ENCODE data around the gene ZNF700. TPM values are rescaled to one million over a fixed set of nuclear protein-coding genes. Genes with fewer than 3 reads are reported as not detected.
"Not testable (repeated sequence)": the region's sequence is repeated elsewhere in the genome, so short reads cannot be mapped to it uniquely, and the experiment has no call there.

Gene ZNF700
- total RNA-seq, 2 donors from 2014 or later, result 14.3 to 18.7 TPM

DNA sequence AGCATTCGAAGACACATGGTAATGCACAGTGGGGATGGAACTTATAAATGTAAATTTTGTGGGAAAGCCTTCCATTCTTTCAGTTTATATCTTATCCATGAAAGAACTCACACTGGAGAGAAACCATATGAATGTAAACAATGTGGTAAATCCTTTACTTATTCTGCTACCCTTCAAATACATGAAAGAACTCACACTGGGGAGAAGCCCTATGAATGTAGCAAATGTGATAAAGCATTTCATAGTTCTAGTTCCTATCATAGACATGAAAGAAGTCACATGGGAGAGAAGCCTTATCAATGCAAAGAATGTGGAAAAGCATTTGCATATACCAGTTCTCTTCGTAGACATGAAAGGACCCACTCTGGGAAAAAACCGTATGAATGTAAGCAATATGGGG, 23.7 kb downstream of the ZNF700 start:
- H3K4me3 Mint-ChIP-seq, result no peak overlapping the region
- peaks cover 68% of the 10 kb centered on the region for H3K9me3 ChIP-seq (ENCODE audit: control insufficient read depth, low read length, poor library complexity, severe bottlenecking)
- ATAC-seq (no peak), DNase-seq (no peak)
- H3K4me1 Mint-ChIP-seq, result no peaks in the 10 kb centered on the region
- H3K36me3 Mint-ChIP-seq (ENCODE audit: low read depth), result peaks cover 14% of the 10 kb centered on the region
- H3K27ac Mint-ChIP-seq, result no peak overlapping the region
- H3K27me3 Mint-ChIP-seq, result no peaks in the 10 kb centered on the region

DNA sequence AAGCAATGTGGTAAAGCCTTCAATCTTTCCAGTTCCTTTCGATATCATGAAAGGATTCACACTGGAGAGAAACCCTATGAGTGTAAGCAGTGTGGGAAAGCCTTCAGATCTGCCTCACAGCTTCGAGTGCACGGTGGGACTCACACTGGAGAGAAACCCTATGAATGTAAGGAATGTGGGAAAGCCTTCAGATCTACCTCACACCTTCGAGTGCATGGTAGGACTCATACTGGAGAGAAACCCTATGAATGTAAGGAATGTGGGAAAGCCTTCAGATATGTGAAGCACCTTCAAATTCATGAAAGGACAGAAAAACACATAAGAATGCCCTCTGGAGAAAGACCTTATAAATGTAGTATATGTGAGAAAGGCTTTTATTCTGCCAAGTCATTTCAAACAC, 24.3 kb downstream of the ZNF700 start:
- ATAC-seq (no peak), DNase-seq (no peak)
- peaks cover 66% of the 10 kb centered on the region for H3K9me3 ChIP-seq (ENCODE audit: control insufficient read depth, low read length, poor library complexity, severe bottlenecking)
- Mint-ChIP-seq H3K4me3 (no peak overlapping the region), H3K27ac (no peak overlapping the region), H3K27me3 (no peaks in the 10 kb centered on the region), H3K4me1 (no peaks in the 10 kb centered on the region), H3K36me3 (ENCODE audit: low read depth) (peaks cover 14% of the 10 kb centered on the region)

DNA sequence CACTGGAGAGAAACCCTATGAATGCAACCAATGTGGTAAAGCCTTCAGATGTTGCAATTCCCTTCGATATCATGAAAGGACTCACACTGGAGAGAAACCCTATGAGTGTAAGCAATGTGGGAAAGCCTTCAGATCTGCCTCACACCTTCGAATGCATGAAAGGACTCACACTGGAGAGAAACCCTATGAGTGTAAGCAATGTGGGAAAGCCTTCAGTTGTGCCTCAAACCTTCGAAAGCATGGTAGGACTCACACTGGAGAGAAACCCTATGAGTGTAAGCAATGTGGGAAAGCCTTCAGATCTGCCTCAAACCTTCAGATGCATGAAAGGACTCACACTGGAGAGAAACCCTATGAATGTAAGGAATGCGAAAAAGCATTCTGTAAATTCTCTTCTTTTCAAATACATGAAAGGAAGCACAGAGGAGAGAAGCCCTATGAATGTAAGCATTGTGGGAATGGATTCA, 24.7 kb downstream of the ZNF700 start:
- Mint-ChIP-seq H3K36me3 (ENCODE audit: low read depth) (peaks cover 14% of the 10 kb centered on the region), H3K27ac (peak overlapping the region; percentile 37), H3K4me3 (peak overlapping the region; percentile 43)
- H3K4me1 Mint-ChIP-seq, H3K27me3 Mint-ChIP-seq, DNase-seq, ATAC-seq: not testable (repeated sequence)
- H3K9me3 ChIP-seq (ENCODE audit: control insufficient read depth, low read length, poor library complexity, severe bottlenecking), result peaks cover 63% of the 10 kb centered on the region

DNA sequence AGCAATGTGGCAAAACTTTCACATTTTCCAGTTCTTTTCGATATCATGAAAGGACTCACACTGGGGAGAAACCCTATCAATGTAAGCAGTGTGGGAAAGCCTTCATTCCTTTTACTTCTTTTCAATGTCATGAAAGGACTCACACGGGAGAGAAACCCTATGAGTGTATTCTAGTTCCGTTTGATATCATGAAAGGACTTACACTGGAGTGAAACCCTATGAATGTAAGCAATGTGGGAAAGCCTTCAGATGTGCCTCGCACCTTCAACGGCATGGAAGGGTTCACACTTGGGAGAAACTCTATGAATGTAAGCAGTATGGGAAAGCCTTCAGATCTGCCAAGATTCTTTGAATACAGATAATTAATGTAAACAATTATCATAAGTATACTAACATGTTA, 25.4 kb downstream of the ZNF700 start:
- ATAC-seq, result no peak
- H3K4me3 Mint-ChIP-seq, result no peak overlapping the region

DNA sequence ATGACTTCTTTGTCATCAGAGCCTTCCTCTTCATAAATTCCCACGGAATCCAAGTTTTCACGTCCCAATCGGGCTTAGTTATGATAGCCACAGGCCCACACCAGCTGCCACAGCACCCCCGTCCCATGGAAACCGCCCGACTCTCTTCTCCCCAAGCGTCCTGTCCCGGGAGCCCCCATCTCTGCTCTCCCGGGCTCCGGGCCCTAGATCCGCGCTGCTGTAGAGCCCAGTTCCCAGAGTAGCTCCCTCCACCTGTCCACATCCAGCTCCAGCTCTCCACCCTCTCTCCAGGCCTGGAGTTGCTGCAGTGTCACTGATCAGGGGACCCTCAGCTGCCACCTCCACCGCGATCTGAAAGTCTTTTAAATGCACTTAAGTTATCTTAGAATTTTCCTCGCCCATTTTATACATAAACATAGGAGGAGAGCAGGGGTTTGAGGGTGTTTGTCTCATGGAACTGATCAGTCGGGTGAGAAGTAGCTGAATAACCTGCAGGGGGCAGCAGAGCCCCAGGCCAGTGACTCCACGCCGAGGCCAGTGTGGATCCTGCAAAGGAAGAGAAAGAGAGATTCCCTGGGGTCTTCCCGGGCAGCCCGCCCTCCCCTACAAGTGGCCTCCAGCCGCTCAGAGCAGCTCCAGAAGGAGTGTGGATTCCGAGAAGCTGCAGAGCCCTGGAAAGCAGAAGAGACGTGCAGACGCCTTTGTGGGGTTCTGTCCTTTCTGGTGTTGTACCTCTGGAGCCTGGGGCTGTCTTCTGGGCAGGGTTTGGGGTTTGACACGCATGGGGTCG, 38.9 kb downstream of the ZNF700 start:
- peak; percentile 54 to 64 (median 58) for DNase-seq
- Mint-ChIP-seq H3K4me1 (peaks cover 20% of the 10 kb centered on the region), H3K36me3 (ENCODE audit: low read depth) (peaks cover 2% of the 10 kb centered on the region), H3K4me3 (peak overlapping the region; percentile 91), H3K27me3 (no peaks in the 10 kb centered on the region), H3K27ac (peak overlapping the region; percentile 92)
- ATAC-seq, result peak; percentile 49
- no peaks in the 10 kb centered on the region for H3K9me3 ChIP-seq (ENCODE audit: control insufficient read depth, low read length, poor library complexity, severe bottlenecking)

More for the DNA sequence above, 25.4 kb downstream of the ZNF700 start:
- Mint-ChIP-seq H3K27me3 (no peaks in the 10 kb centered on the region), H3K4me1 (no peaks in the 10 kb centered on the region), H3K27ac (no peak overlapping the region), H3K36me3 (ENCODE audit: low read depth) (peaks cover 14% of the 10 kb centered on the region)
- H3K9me3 ChIP-seq (ENCODE audit: control insufficient read depth, low read length, poor library complexity, severe bottlenecking), result peaks cover 56% of the 10 kb centered on the region
- DNase-seq, result no peak

DNA sequence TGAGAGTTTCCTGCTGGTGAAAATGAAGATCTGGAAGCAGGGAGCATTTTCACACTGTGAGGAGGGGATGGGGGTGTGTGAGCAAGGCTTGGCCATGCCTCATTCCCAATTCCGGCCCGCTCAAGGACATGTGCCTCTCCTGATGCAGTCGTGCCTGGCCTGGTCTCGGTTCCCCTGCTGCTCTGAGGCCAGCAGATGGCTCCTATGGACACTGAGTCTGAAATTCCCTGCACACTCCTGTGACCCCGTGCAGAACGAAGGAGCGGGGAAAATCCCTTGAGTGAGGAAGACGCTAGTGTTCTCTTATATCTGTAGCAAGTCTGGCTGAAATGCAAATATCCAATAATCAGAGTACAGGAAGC, 39.6 kb downstream of the ZNF700 start:
- peak overlapping the region; percentile 92 for H3K27ac Mint-ChIP-seq
- ATAC-seq, result no peak
- peaks cover 2% of the 10 kb centered on the region for H3K36me3 Mint-ChIP-seq (ENCODE audit: low read depth)

DNA sequence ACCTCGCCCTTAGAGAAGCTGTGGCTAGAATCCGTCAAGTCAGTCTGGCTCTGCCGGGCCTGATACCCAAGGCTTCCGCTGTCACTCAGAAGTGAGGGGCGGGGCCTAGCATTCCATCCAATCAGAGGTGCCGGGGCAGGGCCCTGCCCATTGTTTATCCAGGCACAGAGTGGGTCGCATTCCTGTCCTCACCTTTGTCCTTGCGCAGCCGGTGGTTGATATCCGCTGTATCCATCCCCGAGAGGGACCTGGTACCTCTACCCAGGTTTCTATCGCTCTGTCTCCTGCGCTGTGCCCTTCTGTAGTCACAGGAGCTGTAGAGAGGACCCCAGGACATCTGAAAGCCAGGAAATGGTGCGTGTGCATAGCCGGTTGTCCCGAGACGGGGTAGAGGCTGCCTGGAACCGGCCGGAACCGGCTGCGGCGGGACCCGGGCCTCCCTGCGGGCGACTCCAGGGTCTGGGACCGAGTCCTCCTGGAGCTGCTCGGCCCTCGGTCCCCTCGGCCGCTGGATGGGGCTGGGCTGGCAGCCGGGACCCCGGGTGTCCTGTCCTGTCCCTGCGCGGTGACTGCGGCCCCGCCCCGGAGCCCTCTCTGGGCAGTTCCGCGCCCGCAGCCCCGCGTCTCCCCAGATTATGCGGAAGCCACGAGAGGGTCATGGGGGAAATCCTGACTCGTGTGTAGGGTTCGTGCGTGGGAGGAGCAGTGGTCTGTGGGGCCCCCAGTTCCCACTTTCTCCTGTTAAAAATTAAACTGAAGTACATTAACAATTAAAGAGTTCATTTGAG, 40.1 kb downstream of the ZNF700 start, which contains the start of gene ZNF763:
ZNF763 (plus strand) TSS at position 183 of the 788 bp plus-strand sequence; CDS start at position 352, 169 bp downstream.
- no peaks in the 10 kb centered on the region for H3K9me3 ChIP-seq (ENCODE audit: control insufficient read depth, low read length, poor library complexity, severe bottlenecking)
- Mint-ChIP-seq H3K4me1 (peaks cover 20% of the 10 kb centered on the region), H3K27me3 (no peaks in the 10 kb centered on the region), H3K27ac (peak within 1 kb of the TSS; percentile 92), H3K36me3 (ENCODE audit: low read depth) (peaks cover 2% of the 10 kb centered on the region), H3K4me3 (peak within 1 kb of the TSS; percentile 91)
- ATAC-seq, result peak; percentile 94
- DNase-seq, result peak; percentile 69 to 78 (median 74)

More for the DNA sequence above, 39.6 kb downstream of the ZNF700 start:
- peak overlapping the region; percentile 91 for H3K4me3 Mint-ChIP-seq
- no peaks in the 10 kb centered on the region for H3K27me3 Mint-ChIP-seq
- peaks cover 20% of the 10 kb centered on the region for H3K4me1 Mint-ChIP-seq
- H3K9me3 ChIP-seq (ENCODE audit: control insufficient read depth, low read length, poor library complexity, severe bottlenecking), result no peaks in the 10 kb centered on the region
- no peak for DNase-seq

DNA sequence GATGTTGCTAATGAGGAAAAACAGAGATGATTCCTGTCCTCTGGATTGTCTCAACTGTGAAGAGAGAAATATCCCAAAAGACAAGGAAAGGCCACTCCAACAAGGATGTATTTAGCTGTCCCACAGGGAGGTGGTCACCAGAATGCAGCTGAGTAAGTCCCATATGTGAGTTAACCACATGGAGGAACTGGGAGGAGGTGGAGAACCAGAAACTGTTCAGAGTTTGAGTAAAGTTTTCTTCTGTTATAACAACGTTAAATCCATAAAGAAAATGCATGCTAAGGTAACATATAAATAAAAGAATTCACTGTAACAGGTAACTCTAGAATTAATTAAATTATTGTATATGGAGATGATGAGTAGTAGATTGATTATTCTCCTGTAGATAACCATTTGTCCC, 45.3 kb downstream of the ZNF700 start:
- Mint-ChIP-seq H3K4me1 (peaks cover 9% of the 10 kb centered on the region), H3K27ac (no peak overlapping the region), H3K36me3 (ENCODE audit: low read depth) (no peaks in the 10 kb centered on the region), H3K4me3 (no peak overlapping the region), H3K27me3 (no peaks in the 10 kb centered on the region)
- no peak for ATAC-seq
- no peaks in the 10 kb centered on the region for H3K9me3 ChIP-seq (ENCODE audit: control insufficient read depth, low read length, poor library complexity, severe bottlenecking)
- DNase-seq, result no peak

DNA sequence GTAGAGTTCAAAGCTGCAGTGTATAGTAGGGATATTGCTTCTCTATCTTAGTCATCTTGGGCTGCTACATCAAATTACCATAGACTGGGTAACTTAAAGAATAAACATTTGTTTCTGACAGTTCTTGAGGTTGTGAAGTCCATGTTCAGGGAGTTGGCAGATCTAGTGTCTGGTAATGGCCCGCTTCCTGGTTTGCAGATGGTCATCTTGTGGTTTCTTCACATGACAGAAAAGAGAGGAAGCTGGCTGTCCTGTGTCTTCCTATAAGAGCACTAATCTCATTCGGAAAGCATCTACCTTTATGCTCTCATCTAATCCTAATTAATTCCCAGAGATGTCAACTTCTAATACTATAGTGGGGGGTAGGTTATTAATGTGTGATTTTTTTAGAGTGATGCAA, 46.1 kb downstream of the ZNF700 start:
- Mint-ChIP-seq H3K27me3 (no peaks in the 10 kb centered on the region), H3K27ac (no peak overlapping the region), H3K4me1 (peaks cover 3% of the 10 kb centered on the region), H3K36me3 (ENCODE audit: low read depth) (no peaks in the 10 kb centered on the region), H3K4me3 (no peak overlapping the region)
- H3K9me3 ChIP-seq (ENCODE audit: control insufficient read depth, low read length, poor library complexity, severe bottlenecking), result no peaks in the 10 kb centered on the region
- DNase-seq (no peak), ATAC-seq (no peak)

DNA sequence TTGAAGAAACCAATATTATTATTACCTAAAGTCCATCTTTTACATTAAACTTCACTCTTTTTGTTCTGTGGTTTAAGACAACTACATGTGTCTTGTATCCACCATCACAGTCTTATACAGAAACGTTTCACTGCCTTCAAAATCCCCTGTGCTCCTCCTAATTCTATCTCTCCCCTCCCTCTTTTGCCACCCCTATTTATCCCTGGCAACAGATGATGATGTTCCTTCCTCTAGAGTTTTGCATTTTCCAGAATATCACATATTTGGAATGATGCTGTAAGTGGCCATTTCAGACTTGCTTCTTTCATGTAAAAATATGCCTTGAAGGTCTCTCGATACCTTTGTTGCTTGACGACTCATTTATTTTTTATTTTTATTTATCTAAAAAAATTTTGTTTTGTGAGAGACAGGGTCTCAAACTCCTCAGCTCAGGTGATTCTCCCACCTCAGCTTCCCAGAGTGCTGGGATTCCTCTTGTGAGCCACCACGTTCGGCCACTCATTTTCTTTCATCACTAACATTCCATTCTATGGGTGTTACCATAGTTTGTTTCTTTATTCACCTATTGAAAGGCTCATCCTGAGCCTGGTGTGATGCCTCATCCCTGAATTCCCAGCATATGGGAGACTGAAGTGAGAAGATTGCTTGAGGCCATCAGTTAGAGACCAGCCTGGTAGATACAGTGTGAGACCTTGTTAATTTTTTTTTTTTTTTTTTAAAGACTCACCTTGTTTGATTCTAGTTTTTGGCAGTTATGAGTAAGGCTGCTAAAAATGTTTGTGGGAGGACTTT, 48.3 kb downstream of the ZNF700 start:
- Mint-ChIP-seq H3K36me3 (ENCODE audit: low read depth) (no peaks in the 10 kb centered on the region), H3K4me3 (no peak overlapping the region), H3K27me3 (no peaks in the 10 kb centered on the region), H3K27ac (no peak overlapping the region), H3K4me1 (peaks cover 2% of the 10 kb centered on the region)
- peaks cover 5% of the 10 kb centered on the region for H3K9me3 ChIP-seq (ENCODE audit: control insufficient read depth, low read length, poor library complexity, severe bottlenecking)
- ATAC-seq (no peak), DNase-seq (no peak)

DNA sequence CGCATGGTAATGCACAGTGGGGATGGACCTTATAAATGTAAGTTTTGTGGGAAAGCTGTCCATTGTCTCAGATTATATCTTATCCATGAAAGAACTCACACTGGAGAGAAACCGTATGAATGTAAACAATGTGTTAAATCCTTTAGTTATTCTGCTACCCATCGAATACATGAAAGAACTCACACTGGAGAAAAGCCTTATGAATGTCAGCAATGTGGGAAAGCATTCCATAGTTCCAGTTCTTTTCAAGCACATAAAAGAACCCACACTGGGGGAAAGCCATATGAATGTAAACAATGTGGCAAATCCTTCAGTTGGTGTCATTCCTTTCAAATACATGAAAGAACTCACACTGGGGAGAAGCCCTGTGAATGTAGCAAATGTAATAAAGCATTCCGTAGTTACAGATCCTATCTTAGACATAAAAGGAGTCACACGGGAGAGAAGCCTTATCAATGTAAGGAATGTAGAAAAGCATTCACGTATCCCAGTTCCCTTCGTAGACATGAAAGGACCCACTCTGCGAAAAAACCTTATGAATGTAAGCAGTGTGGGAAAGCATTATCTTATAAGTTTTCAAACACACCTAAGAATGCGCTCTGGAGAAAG, 53.7 kb downstream of the ZNF700 start:
- DNase-seq (no peak), ATAC-seq (no peak)
- Mint-ChIP-seq H3K4me3 (no peak overlapping the region), H3K27me3 (no peaks in the 10 kb centered on the region), H3K36me3 (ENCODE audit: low read depth) (no peaks in the 10 kb centered on the region), H3K4me1 (no peaks in the 10 kb centered on the region), H3K27ac (no peak overlapping the region)
- H3K9me3 ChIP-seq (ENCODE audit: control insufficient read depth, low read length, poor library complexity, severe bottlenecking), result peaks cover 22% of the 10 kb centered on the region

DNA sequence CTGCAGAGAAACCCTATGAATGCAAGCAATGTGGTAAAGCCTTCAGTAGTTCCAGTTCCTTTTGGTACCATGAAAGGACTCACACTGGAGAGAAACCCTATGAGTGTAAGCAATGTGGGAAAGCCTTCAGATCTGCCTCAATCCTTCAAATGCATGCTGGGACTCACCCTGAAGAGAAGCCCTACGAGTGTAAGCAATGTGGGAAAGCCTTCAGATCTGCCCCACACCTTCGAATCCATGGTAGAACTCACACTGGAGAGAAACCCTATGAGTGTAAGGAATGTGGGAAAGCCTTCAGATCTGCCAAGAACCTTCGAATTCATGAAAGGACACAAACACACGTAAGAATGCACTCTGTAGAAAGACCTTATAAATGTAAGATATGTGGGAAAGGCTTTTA, 54.6 kb downstream of the ZNF700 start:
- Mint-ChIP-seq H3K4me3 (no peak overlapping the region), H3K4me1 (no peaks in the 10 kb centered on the region), H3K36me3 (ENCODE audit: low read depth) (no peaks in the 10 kb centered on the region), H3K27me3 (no peaks in the 10 kb centered on the region), H3K27ac (no peak overlapping the region)
- ATAC-seq (no peak), DNase-seq (no peak)
- peaks cover 22% of the 10 kb centered on the region for H3K9me3 ChIP-seq (ENCODE audit: control insufficient read depth, low read length, poor library complexity, severe bottlenecking)
